Measurements from ENCODE around the gene TMEM63A.

DNA sequence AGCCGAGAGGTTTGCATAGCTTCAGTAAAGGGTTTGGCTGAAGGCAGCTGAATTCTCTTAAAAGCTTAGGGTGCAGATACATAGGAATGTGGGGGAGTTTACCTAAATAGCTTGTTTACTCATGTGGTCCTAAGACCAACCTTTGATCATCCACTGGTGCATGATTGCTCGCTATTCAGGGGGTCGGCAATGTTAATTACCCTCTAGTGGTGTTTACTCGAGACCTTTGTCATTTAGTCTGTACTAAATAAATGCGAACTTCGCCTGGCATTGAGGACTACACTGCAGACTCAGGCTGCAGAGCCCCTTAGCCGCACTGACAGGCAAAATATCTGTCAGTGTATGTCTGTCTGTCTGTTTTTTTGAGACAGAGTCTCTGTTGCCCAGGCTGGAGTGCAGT is 31.8 kb downstream of the TMEM63A start:
- TF ChIP-seq, protein P1, sequence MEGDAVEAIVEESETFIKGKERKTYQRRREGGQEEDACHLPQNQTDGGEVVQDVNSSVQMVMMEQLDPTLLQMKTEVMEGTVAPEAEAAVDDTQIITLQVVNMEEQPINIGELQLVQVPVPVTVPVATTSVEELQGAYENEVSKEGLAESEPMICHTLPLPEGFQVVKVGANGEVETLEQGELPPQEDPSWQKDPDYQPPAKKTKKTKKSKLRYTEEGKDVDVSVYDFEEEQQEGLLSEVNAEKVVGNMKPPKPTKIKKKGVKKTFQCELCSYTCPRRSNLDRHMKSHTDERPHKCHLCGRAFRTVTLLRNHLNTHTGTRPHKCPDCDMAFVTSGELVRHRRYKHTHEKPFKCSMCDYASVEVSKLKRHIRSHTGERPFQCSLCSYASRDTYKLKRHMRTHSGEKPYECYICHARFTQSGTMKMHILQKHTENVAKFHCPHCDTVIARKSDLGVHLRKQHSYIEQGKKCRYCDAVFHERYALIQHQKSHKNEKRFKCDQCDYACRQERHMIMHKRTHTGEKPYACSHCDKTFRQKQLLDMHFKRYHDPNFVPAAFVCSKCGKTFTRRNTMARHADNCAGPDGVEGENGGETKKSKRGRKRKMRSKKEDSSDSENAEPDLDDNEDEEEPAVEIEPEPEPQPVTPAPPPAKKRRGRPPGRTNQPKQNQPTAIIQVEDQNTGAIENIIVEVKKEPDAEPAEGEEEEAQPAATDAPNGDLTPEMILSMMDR (IDR thresholded peaks at IDR 0.05), result no peak
- TF ChIP-seq EP300 (IDR thresholded peaks at IDR 0.05), result no peak
- no peak for TF ChIP-seq POLR2A (IDR thresholded peaks at IDR 0.05; ENCODE audit: low read depth)
